GM23248 (cell line): ENCODE data around the gene ALKAL2.

Source experiments
- EZH2 ChIP-seq: fragments of 200-600 bp; sonication (generic); IDR thresholded peaks from 2 replicates; pipeline ENCODE4 v1.6.1; 2018; ENCODE audit warnings: antibody characterized with exemption, mild to moderate bottlenecking; ENCODE audit not compliant: insufficient read depth, poor library complexity, severe bottlenecking
- EZH2phosphoT487 ChIP-seq: fragments of 200-600 bp; sonication (generic); IDR thresholded peaks from 2 replicates; pipeline ENCODE4 v1.6.1; 2018; ENCODE audit warnings: antibody characterized with exemption, moderate library complexity, mild to moderate bottlenecking, low read depth; ENCODE audit not compliant: insufficient read depth

DNA sequence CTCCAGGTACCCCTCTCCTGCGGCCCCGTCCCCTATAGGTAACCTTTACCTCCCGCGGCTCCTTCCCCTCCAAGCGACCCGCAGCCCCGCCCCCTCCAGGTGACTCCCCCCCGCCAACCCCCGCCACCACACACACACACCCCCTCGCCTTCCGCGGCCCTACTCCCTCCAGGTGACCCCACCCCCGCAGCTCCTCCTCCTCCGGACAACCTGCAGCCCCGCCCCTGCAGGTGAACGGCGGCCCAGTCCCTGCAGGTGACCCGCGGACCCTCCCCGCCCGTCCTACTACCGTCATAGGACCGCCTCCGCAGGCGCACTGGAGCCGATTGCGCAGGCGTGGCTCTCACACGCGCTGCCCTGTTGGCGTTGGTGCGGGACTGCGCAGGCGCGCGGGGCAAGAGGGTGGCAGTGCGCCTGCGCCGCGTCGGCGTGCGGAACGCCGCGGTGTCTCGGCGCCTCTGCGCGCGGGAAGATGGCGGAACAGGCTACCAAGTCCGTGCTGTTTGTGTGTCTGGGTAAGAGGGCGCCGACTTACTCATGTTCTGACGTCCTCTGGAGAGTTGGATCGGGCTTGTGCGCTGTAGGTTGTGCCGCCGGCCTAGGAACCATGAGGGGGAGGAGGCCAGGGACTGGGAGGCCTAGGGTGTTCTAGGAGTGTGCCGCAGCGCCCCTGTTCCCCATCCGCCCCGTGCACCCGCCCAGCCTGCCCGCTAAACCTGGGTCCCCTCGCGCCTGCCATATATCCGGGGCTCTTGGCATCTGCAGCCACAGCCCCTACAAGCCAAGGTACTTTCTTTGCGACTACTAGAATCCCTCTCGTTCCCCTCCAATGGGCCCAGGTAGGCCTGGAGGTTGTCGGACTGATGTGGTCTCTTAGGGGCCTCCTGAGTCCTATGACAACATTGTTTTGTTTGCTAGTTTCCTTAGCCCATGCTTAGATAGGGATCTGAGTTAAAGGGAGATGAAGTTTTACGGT is 23.1 kb downstream of the ALKAL2 start, which contains the start of gene ACP1:
- no peak for TF ChIP-seq EZH2
- TF ChIP-seq EZH2phosphoT487 = no peak
